ENCODE results near the gene ZBTB22. TPM values are rescaled to one million over a fixed set of nuclear protein-coding genes. Genes with fewer than 3 reads are reported as not detected.
"Not testable (repeated sequence)": the region's sequence is repeated elsewhere in the genome, so short reads cannot be mapped to it uniquely, and the experiment has no call there.

The ZBTB22 gene
- polyA plus RNA-seq, 2 donors = 10.2 to 11.6 TPM

DNA sequence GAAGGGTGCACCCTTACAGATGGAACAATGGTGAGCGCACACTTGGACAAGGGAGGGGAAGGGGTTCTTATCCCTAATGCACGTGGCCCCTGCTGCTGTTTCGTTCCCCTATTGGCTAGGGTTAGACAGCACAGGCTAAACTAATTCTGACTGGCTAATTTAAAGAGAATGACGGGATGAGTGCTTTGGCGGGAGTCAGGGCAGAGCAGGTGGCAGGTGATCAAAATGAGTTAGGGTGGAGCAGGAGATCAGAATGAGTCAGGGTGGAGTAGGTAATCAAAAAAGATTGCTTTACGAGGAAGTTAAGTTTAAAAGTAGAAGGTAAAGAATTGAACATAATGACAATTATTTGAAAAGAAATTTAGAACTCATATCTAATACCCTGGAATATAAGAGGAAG is 38.3 kb upstream of the ZBTB22 start:
- not testable (repeated sequence) for H3K36me3 ChIP-seq (ENCODE audit: control insufficient read depth in 2 of 2, insufficient read depth in 2 of 2, low read length in 1 of 2); H3K27me3 ChIP-seq (ENCODE audit: control insufficient read depth in 1 of 2, insufficient read depth in 2 of 2, low read length in 2 of 2); H3K4me1 ChIP-seq (ENCODE audit: control insufficient read depth in 2 of 2, insufficient read depth in 2 of 2, low read length in 1 of 2); H3K4me3 ChIP-seq (ENCODE audit: low read depth in 1 of 2, low read length in 2 of 2); H3K9me3 ChIP-seq (ENCODE audit: control insufficient read depth in 2 of 2, insufficient read depth in 1 of 2, low read depth in 1 of 2, low read length in 1 of 2)
- WGBS, 2 donors = 65 to 66% methylated on average over 6 of the region's 6 CpGs
- peak overlapping the region; percentile 61 to 86 for H3K27ac ChIP-seq (ENCODE audit: low read depth in 2 of 2, low read length in 1 of 2)

DNA sequence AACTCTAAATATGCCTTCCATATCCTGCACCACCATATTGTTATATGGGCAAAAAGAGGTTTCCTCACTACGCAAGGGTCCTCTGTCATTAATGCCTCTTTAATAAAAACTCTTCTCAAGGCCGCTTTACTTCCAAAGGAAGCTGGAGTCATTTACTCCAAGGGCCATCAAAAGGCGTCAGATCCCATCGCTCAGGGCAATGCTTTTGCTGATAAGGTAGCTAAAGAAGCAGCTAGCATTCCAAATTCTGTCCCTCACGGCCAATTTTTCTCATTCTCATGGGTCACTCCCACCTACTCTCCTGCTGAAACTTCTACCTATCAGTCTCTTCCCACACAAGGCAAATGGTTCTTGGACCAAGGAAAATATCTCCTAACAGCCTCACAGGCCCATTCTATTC is 30.3 kb upstream of the ZBTB22 start:
- no peaks in the 10 kb centered on the region for H3K36me3 ChIP-seq (ENCODE audit: control insufficient read depth in 2 of 2, insufficient read depth in 2 of 2, low read length in 1 of 2)
- H3K27me3 ChIP-seq (ENCODE audit: control insufficient read depth in 1 of 2, insufficient read depth in 2 of 2, low read length in 2 of 2) = no peaks in the 10 kb centered on the region
- no peak overlapping the region for H3K27ac ChIP-seq (ENCODE audit: low read depth in 2 of 2, low read length in 1 of 2)
- 87 to 93% methylated on average over 5 of the region's 5 CpGs for WGBS, 2 donors
- no peak overlapping the region for H3K4me3 ChIP-seq (ENCODE audit: low read depth in 1 of 2, low read length in 2 of 2)
- H3K4me1 ChIP-seq (ENCODE audit: control insufficient read depth in 2 of 2, insufficient read depth in 2 of 2, low read length in 1 of 2) = no peaks in the 10 kb centered on the region
- no peaks in the 10 kb centered on the region for H3K9me3 ChIP-seq (ENCODE audit: control insufficient read depth in 2 of 2, insufficient read depth in 1 of 2, low read depth in 1 of 2, low read length in 1 of 2)

GRCh38 chr6:33346972-33347371 is 29.4 kb upstream of the ZBTB22 start:
- H3K27ac ChIP-seq (ENCODE audit: low read depth in 2 of 2, low read length in 1 of 2); H3K27me3 ChIP-seq (ENCODE audit: control insufficient read depth in 1 of 2, insufficient read depth in 2 of 2, low read length in 2 of 2); H3K4me3 ChIP-seq (ENCODE audit: low read depth in 1 of 2, low read length in 2 of 2); H3K4me1 ChIP-seq (ENCODE audit: control insufficient read depth in 2 of 2, insufficient read depth in 2 of 2, low read length in 1 of 2); H3K36me3 ChIP-seq (ENCODE audit: control insufficient read depth in 2 of 2, insufficient read depth in 2 of 2, low read length in 1 of 2); H3K9me3 ChIP-seq (ENCODE audit: control insufficient read depth in 2 of 2, insufficient read depth in 1 of 2, low read depth in 1 of 2, low read length in 1 of 2): not testable (repeated sequence)
- 65 to 74% methylated on average over 5 of the region's 5 CpGs for WGBS, 2 donors

- peak overlapping the region; percentile 6 to 64 for H3K27ac ChIP-seq (ENCODE audit: low read depth in 2 of 2, low read length in 1 of 2)
- no peaks in the 10 kb centered on the region for H3K36me3 ChIP-seq (ENCODE audit: control insufficient read depth in 2 of 2, insufficient read depth in 2 of 2, low read length in 1 of 2)
- 19% methylated on average over 22 of the region's 22 CpGs for WGBS, 2 donors
- H3K9me3 ChIP-seq (ENCODE audit: control insufficient read depth in 2 of 2, insufficient read depth in 1 of 2, low read depth in 1 of 2, low read length in 1 of 2) = no peaks in the 10 kb centered on the region
- H3K4me3 ChIP-seq (ENCODE audit: low read depth in 1 of 2, low read length in 2 of 2) = no peak overlapping the region
- no peaks in the 10 kb centered on the region for H3K27me3 ChIP-seq (ENCODE audit: control insufficient read depth in 1 of 2, insufficient read depth in 2 of 2, low read length in 2 of 2)
- no peaks in the 10 kb centered on the region for H3K4me1 ChIP-seq (ENCODE audit: control insufficient read depth in 2 of 2, insufficient read depth in 2 of 2, low read length in 1 of 2)
These were observed 27.5 kb upstream of the ZBTB22 start for GRCh38 chr6:33344701-33345697.

- no peaks in the 10 kb centered on the region for H3K36me3 ChIP-seq (ENCODE audit: control insufficient read depth in 2 of 2, insufficient read depth in 2 of 2, low read length in 1 of 2)
- H3K9me3 ChIP-seq (ENCODE audit: control insufficient read depth in 2 of 2, insufficient read depth in 1 of 2, low read depth in 1 of 2, low read length in 1 of 2) = no peaks in the 10 kb centered on the region
- 72 to 74% methylated on average over 6 of the region's 6 CpGs for WGBS, 2 donors
- no peak overlapping the region for H3K4me3 ChIP-seq (ENCODE audit: low read depth in 1 of 2, low read length in 2 of 2)
- peak overlapping the region in 1 of 2 donors; percentile 2 for H3K27ac ChIP-seq (ENCODE audit: low read depth in 2 of 2, low read length in 1 of 2)
- no peaks in the 10 kb centered on the region for H3K27me3 ChIP-seq (ENCODE audit: control insufficient read depth in 1 of 2, insufficient read depth in 2 of 2, low read length in 2 of 2)
- H3K4me1 ChIP-seq (ENCODE audit: control insufficient read depth in 2 of 2, insufficient read depth in 2 of 2, low read length in 1 of 2) = no peaks in the 10 kb centered on the region
These were observed 26.5 kb upstream of the ZBTB22 start for GRCh38 chr6:33343953-33344611.

DNA sequence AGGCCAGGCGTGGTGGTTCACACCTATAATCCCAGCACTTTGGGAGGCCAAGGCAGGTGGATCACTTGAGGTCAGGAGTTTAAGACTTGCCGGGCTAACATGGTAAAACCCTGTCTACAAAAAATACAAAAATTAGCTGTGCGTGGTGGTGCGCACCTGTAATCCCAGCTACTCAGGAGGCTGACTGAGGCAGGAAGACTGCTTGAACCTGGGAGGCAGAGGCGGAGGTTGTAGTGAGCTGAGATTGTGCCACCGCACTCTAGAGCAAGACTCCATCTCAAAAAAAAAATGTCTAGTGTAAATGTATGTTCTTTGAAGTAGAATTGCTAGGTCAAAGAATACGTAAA is 26.0 kb upstream of the ZBTB22 start:
- peak overlapping the region in 1 of 2 donors; percentile 7 for H3K27ac ChIP-seq (ENCODE audit: low read depth in 2 of 2, low read length in 1 of 2)

DNA sequence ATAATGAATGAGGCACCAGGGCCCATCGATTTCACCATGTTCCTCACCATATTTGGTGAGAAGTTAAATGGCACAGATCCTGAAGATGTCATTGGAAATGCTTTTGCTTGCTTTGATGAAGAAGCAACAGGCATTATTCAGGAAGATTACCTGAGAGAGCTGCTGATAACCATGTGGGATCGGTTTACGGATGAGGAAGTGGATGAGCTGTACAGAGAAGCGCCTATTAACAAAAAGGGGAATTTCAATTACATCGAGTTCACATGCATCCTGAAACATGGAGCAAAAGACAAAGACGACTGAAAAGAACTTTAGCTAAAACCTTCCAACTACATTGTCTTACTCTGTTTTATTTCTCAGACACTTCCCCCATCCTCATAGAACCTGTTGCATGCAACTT is 21.6 kb upstream of the ZBTB22 start:
- WGBS, 2 donors = 78 to 82% methylated on average over 6 of the region's 6 CpGs
- Histone ChIP-seq H3K9me3 (ENCODE audit: control insufficient read depth in 2 of 2, insufficient read depth in 1 of 2, low read depth in 1 of 2, low read length in 1 of 2) (no peaks in the 10 kb centered on the region), H3K27ac (ENCODE audit: low read depth in 2 of 2, low read length in 1 of 2) (no peak overlapping the region), H3K27me3 (ENCODE audit: control insufficient read depth in 1 of 2, insufficient read depth in 2 of 2, low read length in 2 of 2) (no peaks in the 10 kb centered on the region), H3K4me3 (ENCODE audit: low read depth in 1 of 2, low read length in 2 of 2) (no peak overlapping the region), H3K4me1 (ENCODE audit: control insufficient read depth in 2 of 2, insufficient read depth in 2 of 2, low read length in 1 of 2) (no peaks in the 10 kb centered on the region), H3K36me3 (ENCODE audit: control insufficient read depth in 2 of 2, insufficient read depth in 2 of 2, low read length in 1 of 2) (no peaks in the 10 kb centered on the region)

More for the DNA sequence above, 26.0 kb upstream of the ZBTB22 start:
- not testable (repeated sequence) for H3K9me3 ChIP-seq (ENCODE audit: control insufficient read depth in 2 of 2, insufficient read depth in 1 of 2, low read depth in 1 of 2, low read length in 1 of 2); H3K36me3 ChIP-seq (ENCODE audit: control insufficient read depth in 2 of 2, insufficient read depth in 2 of 2, low read length in 1 of 2); H3K4me1 ChIP-seq (ENCODE audit: control insufficient read depth in 2 of 2, insufficient read depth in 2 of 2, low read length in 1 of 2); H3K4me3 ChIP-seq (ENCODE audit: low read depth in 1 of 2, low read length in 2 of 2); H3K27me3 ChIP-seq (ENCODE audit: control insufficient read depth in 1 of 2, insufficient read depth in 2 of 2, low read length in 2 of 2)
- WGBS, 2 donors = 87 to 90% methylated on average over 7 of the region's 7 CpGs

- no peaks in the 10 kb centered on the region for H3K4me1 ChIP-seq (ENCODE audit: control insufficient read depth in 2 of 2, insufficient read depth in 2 of 2, low read length in 1 of 2)
- no peak overlapping the region for H3K27ac ChIP-seq (ENCODE audit: low read depth in 2 of 2, low read length in 1 of 2)
- no peaks in the 10 kb centered on the region for H3K27me3 ChIP-seq (ENCODE audit: control insufficient read depth in 1 of 2, insufficient read depth in 2 of 2, low read length in 2 of 2)
- H3K9me3 ChIP-seq (ENCODE audit: control insufficient read depth in 2 of 2, insufficient read depth in 1 of 2, low read depth in 1 of 2, low read length in 1 of 2) = no peaks in the 10 kb centered on the region
- no peaks in the 10 kb centered on the region for H3K36me3 ChIP-seq (ENCODE audit: control insufficient read depth in 2 of 2, insufficient read depth in 2 of 2, low read length in 1 of 2)
- WGBS, 2 donors = 85 to 88% methylated on average over 3 of the region's 3 CpGs
- H3K4me3 ChIP-seq (ENCODE audit: low read depth in 1 of 2, low read length in 2 of 2) = no peak overlapping the region
These were observed 19.0 kb upstream of the ZBTB22 start for GRCh38 chr6:33336495-33336894.

- H3K4me1 ChIP-seq (ENCODE audit: control insufficient read depth in 2 of 2, insufficient read depth in 2 of 2, low read length in 1 of 2) = no peaks in the 10 kb centered on the region
- 78 to 80% methylated on average over 4 of the region's 4 CpGs for WGBS, 2 donors
- no peaks in the 10 kb centered on the region for H3K36me3 ChIP-seq (ENCODE audit: control insufficient read depth in 2 of 2, insufficient read depth in 2 of 2, low read length in 1 of 2)
These were observed 18.4 kb upstream of the ZBTB22 start for GRCh38 chr6:33335916-33336315.

More at GRCh38 chr6:33335916-33336315, 18.4 kb upstream of the ZBTB22 start:
- Histone ChIP-seq H3K27me3 (ENCODE audit: control insufficient read depth in 1 of 2, insufficient read depth in 2 of 2, low read length in 2 of 2) (no peaks in the 10 kb centered on the region), H3K27ac (ENCODE audit: low read depth in 2 of 2, low read length in 1 of 2) (no peak overlapping the region), H3K9me3 (ENCODE audit: control insufficient read depth in 2 of 2, insufficient read depth in 1 of 2, low read depth in 1 of 2, low read length in 1 of 2) (no peaks in the 10 kb centered on the region), H3K4me3 (ENCODE audit: low read depth in 1 of 2, low read length in 2 of 2) (no peak overlapping the region)

All from esophagus (tissue), 2 donors.